GM21423 (cell line): ENCODE data around the gene XIST.
"Not testable (repeated sequence)": the region's sequence is repeated elsewhere in the genome, so short reads cannot be mapped to it uniquely, and the experiment has no call there.

ENCODE experiments used
- ATAC-seq: cut with Tn5 transposase; IDR thresholded peaks from one replicate; pipeline ENCODE4 v1.9.1; 2021; ENCODE audit warnings: mild to moderate bottlenecking, moderate library complexity; ENCODE audit not compliant: unreplicated experiment

XIST gene

DNA sequence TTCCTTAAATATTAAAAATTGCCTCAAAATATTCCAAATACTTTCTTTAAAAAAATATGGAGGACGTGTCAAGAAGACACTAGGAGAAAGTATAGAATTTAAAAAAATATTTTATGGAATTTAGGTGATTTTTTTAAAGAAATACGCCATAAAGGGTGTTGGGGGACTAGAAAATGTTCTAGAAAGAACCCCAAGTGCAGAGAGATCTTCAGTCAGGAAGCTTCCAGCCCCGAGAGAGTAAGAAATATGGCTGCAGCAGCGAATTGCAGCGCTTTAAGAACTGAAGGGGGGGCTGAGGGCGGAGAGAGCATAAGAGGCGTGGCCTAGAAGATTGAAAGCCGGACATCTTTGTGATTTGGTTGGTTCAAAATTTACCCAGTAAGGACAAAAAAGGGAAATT, at the start of gene XIST:
XIST (minus strand) TSS at position 248 of the 400 bp plus-strand sequence.
- ATAC-seq, result no peak

DNA sequence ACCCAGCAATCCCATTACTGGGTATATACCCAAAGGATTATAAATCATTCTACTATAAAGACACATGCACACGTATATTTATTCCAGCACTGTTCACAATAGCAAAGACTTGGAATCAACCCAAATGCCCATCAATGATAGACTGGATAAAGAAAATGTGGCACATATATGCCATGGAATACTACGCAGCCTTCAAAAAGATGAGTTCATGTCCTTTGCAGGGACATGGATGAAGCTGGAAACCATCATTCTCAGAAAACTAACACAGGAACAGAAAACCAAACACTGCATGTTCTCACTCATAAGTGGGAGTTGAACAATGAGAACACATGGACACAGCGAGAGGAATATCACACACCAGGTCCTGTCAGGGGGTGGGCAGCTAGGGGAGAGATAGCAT, 45.8 kb upstream of the XIST start:
- not testable (repeated sequence) for ATAC-seq

DNA sequence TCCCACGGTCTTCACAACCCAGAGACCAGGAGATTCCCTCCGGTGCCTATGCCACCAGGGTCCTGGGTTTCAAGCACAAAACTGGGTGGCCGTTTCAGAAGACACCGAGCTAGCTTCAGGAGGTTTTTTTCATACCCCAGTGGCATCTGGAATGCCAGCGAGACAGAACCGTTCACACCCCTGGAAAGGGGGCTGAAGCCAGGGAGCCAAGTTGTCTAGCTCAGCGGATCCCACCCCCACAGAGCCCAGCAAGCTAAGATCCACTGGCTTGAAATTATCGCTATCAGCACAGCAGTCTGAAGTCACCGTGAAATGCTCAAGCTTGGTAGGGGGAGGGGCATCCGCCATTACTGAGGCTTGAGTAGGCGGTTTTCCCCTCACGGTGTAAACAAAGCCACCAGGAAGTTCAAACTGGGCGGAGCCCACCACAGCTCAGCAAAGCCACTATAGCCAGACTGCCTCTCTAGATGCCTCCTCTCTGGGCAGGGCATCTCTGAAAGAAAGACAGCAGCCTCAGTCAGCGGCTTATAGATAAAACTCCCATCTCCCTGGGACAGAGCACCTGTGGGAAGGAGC, 40.1 kb upstream of the XIST start:
- ATAC-seq, result not testable (repeated sequence)

DNA sequence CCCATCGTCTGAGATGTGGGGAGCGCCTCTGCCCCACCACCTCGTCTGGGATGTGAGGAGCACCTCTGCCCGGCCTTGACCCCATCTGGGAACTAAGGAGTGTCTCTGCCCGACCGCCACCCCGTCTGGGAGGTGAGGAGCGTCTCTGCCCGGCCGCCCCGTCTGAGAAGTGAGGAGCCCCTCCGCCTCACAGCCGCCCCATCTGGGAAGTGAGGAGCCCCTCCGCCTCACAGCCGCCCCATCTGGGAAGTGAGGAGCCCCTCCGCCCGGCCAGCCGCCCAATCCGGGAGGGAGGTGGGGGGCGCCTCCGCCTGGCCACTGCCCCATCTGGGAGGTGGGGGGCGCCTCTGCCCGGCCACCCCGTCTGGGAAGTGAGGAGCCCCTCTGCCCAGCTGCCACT, 29.7 kb upstream of the XIST start:
- ATAC-seq, result not testable (repeated sequence)

DNA sequence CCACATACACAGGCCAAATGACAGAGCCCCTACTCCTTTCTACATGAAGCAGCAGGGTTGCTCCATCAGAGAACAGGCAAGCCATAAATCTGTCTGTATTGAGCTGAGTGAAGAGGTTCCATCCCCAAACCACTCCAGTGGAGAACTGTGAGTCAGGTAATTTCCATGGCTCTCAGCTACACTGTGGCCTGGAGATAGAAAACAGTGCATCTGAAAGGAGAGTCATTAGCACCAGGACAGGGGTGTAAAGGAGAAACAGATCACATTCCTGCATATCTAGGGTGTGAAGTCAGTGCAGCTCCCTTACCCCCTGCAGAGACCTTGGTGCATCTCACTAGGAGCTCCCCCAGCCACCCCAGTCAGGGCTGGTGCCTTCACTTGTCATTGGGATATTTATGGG, 25.2 kb upstream of the XIST start:
- no peak for ATAC-seq

DNA sequence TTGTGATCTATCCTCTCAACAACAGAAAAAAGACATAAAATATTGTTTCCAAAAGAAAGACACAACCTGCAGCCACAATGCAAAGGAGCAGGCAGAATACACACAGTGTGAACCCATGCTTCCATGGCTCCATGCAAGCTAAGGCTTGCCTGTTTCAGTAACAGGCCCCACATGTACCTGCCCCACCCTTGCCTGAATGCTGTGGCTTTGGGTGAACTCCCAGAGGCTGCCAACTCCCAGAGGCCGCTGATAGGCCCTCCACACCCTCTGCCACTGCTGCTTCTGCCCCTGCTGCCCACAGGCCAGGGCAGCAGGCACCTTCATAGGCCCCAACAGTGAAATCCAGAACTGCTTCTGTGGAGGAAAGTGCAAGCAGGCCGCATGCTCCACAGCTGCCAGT, 24.4 kb upstream of the XIST start:
- no peak for ATAC-seq

DNA sequence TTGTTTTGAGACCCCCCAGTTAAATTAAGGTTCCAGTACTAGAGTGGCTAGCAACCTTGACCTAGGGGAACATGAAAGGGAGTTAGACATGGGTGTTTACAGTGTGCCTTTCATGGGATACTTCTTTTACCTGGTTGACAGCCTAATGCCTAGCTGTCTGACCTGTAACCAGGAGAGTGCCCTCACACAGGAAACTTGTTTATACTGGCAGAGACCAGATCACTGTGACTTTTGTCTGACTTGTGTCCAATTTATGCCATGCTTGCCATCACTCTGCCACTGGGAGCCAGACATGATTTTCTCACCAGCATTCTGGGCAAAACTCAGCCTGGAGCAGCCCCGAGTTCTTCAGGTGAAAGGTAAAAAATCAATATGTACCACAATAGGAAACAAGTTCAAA, 16.4 kb upstream of the XIST start:
- no peak for ATAC-seq

DNA sequence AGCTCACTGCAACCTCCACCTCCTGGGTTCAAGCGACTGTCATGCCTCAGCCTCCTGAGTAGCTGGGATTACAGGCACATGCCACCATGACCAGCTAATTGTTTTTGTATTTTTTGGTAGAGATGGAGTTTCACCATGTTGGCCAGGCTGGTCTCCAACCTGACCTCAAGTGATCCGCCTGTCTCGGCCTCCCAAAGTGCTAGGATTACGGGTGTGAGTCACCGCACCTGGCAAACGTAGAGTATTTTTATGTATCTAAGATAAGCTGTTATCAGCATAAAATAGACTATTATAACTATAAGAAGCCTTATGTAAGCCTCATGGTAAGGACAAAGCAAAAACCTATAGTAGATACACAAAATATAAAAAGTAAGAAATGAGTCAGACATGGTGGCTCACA, 14.6 kb upstream of the XIST start:
- ATAC-seq, result no peak

DNA sequence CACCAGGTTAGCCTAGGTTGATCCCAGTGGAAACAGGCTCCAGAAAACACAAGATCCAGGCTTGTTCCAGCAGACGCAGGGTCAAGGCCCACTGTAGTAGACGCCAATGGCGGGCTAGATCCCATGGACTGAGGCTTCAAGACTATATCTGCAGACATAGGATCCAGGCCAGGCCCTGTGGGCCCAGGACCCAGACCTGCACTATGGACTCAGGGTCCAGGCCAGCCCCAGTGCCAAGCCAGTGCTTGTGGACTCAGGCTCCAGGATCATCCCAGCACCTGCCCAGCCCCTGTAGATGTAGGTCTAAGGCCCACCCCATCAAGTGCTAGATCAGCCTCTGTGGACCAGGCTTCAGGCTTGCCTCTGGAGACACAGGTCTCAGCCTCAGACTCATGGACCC, 11.3 kb upstream of the XIST start:
- ATAC-seq, result no peak

DNA sequence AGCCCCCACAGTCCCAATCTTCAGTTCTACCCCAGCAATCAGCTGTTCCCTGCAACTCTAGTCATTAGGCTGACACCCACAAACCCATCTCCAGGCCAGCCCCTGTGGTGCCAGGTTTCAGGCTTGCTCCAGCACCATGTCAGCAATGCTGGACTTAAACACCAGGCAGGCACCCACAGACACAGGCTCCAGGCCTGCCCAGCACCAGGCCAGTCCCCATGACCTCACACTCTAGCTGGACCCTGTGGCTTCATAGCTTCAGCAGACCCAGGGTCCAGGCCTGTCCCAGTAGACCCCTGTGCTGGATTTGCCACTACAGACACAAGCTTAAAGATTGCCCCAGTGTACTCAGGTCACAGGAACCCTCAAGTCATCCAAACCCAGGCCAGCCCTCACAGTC, 10.8 kb upstream of the XIST start:
- ATAC-seq, result no peak

DNA sequence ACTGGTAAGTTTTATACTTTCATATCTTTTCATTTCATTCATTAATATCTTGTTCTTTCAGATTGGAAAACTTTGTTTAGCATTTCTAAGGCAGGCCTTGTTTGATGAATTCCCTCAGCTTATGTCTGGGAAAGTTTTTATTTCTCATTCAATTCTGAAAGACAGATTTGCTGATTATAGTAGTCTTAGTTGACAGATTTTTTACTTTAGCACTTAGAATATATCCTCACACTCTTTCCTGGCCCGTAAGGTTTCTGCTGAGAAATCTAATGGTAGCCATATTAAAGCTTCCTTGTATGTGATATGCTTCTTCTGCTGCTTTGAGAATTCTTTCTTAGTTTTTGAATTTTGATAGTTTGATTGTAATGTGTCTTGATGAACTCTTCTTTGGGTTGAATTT, 7.1 kb upstream of the XIST start:
- ATAC-seq, result no peak

DNA sequence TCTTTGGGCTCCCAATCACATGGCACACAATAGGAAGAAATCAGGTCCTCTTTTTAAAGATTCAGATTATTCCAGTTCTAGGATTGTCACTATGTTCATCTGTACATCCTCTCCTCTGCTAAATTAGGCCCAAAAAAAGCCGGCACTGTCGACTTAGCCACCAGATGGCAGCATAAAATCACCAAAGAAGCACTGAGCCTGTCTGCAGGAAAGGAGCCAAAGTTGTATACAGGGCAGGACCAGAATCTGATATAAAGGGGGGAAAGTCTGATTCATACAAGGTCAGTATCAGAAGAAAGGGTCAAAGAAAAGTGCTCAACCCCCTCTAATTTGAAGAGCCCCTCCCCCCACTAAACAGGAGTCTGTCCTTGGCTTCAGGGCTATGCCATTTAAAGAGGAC, 3.0 kb upstream of the XIST start:
- no peak for ATAC-seq

DNA sequence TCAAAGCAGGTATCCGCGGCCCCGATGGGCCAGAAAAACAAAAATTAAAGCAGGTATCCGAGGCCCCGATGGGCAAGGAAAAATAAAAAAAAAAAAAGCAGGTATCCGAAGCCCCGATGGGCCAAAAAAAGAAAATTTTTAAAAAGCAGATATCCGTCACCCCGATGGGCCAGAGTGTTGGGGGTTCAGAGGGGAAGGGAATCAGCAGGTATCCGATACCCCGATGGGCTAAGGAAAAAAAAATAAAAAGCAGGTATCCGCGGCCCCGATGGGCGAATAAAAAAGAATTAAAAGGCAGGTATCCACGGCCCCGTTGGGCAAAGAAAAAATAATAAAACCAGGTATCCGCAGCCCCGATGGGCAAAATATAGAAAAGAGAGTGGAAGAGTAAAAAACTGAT, 492 bp downstream of the XIST start:
- ATAC-seq, result no peak

DNA sequence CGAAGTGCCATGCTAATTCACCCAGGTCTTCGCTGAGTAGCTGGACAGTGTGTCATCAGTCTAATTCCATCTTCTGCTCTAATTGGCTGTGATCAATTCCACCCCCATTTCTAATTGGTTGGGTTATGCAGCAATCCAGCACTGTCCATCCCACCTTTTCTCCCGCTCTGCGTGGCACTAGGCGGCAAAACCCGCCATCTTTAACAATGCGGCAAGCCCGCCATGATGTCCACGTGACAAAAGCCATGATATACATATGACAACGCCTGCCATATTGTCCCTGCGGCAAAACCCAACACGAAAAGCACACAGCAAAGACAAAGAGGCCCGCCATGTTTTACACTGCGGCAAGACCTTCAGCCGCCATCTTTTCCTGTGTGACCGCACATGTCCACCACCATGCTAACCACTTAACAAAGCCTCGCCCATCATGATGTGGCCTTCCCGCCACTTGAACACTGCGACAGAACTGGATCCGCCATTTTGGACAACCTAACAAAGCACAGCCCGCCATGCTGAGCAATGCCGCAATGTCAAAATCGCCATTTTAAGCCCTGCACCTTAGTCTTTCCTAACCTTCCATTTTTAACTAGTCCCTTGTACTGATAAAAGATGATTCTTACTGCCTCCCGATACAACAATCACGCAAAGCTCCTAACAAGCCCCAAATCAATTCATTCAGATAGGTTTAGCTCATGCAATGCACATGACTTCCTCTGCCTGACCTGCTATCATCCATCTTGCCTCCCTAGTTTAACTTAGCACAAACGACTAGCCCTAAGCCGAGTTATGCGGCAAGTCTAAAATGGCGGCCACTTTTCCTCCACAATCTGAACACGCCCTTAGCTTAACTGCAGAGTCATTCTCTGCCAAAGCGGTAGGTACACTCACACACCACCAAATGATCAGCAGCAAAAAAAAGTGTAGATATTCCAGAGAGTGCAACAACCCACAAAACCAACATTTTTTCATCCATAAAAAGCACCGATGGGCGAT, 1.2 kb downstream of the XIST start:
- ATAC-seq, result no peak

DNA sequence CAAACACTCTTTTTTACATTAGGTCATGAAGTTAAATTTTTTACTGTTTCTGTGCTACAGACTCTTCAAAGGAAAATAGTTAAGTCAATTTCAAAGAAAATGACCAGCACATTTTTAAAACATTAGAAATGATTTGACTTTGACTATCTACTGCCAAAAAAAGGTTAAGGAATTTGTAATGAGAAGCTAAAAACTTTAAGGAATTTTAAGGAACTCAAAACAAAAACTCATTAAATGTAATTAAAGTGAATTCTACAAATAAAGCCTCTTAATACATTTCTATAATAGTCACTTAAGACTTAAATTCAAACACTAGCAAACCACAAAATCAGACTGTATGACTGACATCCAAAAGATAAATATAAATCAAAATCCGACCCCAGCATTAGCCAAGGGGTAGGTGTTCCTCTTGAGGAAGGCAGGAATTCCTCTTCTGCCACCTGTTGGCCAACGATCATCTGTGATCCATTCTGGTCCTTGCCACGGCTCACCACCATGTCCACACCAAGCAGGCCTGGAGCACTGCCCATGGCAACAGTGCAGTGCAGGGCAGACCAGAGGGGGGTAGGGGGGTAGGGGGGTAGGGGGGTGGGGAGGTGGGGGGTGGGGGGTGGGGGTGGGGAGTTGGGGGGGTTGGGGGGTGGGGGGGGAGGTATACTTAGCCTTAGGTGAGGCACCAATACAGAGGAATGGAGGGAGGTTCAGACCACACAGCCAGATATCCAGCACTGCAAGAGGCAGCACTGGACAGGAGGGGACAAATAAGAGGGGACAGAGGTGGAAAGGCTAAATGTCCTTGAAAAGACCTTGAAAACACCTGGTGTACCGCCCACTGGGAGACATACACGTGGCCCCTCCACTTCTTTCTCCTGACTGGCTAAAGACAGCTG, 2.1 kb downstream of the XIST start:
- no peak for ATAC-seq

DNA sequence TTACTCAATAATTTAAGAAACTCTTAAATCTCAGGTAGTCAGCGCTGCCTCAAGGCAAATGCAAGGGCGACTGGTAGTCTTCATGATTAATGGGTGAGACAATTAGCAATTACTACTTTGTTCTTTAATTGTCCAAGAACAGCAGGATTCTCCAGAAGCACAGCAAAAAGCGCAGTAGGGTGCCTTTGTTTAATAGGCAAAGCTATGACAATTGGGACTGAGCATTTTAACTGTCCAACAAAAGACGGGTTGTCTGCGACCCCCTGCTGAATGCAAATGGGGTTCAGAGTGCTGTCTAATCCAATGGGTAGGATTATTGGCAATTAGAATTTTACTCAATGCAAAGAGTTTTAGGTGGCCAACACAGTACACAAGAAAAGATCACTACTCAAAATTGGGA, 3.4 kb downstream of the XIST start:
- no peak for ATAC-seq

DNA sequence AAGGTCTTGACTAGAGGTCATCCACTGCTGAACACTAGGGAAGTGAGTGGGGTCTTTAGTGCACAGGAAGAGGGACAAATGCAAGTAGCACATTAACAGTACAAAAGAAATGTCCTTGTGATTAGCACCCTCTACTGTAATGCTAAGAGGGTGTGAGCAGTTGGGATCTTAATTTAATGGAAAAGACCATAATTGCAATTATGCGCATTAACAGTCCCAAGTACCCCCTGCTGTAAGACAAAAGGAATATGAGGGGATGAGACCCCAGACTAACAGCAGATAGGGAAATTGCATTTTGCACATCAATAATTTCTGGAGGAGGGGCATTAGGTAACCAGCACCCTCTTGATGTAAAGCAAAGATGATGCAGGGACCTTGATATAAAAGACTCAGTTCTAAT, 4.5 kb downstream of the XIST start:
- ATAC-seq, result no peak

DNA sequence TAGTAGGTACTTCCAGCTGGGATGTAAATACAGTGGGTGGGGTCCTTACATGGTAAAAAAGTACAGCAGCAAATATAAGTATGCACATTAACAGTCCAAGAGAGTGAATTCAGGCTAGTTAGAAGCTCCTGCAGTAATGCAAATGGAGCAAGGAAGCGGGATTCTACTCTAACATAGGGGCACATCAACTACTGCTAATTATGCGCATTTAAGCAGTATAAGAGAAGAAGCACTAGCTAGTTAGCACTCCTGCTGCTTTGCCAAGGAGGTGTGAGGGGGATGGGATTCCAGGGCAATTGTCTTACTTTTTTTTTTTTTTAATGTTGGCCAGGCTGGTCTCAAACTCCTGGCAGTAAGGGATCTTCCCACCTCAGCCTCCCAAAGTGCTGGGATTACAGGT, 5.4 kb downstream of the XIST start:
- ATAC-seq, result no peak

DNA sequence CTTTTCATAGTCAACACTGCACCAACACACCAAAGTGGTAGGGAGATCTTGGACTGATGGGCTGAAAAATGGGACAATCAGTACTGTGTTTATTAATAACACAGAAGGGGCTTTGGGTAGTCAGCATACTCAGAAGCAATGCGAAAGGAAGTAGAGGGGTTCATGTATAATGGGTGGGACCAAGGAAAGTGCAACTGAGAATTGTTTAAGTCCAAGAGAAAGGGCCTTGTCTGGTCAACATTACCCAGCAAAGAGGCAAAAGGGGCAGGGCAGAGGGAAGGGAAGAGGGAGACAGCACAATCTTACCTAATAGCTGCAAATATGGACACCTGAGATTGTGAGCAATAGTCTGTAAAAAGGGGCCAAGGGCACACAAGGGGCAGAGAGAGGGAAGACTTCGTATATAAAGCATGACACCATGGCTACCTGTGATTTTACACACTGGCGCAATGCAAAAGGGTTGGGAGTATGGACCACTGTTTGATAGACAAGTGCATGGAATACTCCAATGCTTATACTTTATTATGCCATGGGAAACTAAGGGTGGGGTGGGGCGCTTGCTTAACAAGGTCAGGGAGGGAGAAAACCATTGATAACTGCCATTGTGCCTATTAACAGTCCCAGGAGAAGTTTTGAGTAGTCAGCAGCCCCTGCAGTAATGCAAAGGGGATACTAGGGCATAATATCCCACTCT, 9.8 kb downstream of the XIST start:
- no peak for ATAC-seq

DNA sequence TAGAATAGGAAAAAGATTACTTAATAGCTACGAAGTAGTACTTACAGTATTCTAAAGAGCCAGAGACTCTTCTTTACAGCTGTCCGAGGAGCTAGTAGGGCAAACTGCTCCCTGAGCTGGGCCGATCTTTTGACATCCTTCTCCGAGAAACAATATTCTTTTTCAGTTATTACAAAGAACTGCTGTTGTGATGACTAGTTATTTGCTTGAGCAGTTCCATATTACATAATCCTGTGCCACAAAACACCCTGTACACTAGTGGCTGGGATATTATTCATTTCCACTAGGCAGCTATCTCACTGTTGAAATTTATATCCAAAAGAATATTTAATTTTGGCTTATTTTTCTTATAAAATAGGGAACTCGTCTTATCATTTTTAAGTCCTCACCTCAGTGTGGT, 11.2 kb downstream of the XIST start:
- ATAC-seq, result no peak
